SK-N-SH (cell line): ENCODE data around the gene PCNX3. TPM values are rescaled to one million over a fixed set of nuclear protein-coding genes. Genes with fewer than 3 reads are reported as not detected.

Source experiments
- CTCF ChIA-PET: fragments of 300-600, 350-600 bp; formaldehyde crosslinking; extraction: SDS; loops from one replicate; lab custom pipeline; 2021; lab: Yijun Ruan, JAX
- POLR2A ChIA-PET: fragments of 350-600 bp; sonication (Branson Sonifier 250); formaldehyde crosslinking; extraction: SDS; loops from one replicate; lab custom pipeline; 2020; ENCODE audit warnings: antibody characterized with exemption, inconsistent platforms; lab: Yijun Ruan, JAX
- DNase-seq: peaks from one replicate; pipeline ENCODE4 v3.0.0; 2012
- H2AFZ ChIP-seq: fragments of 200-600 bp; sonication (generic); 2 replicates; pipeline ENCODE4 v1.8.1; 2016; ENCODE audit warnings: antibody characterized with exemption, mild to moderate bottlenecking, low read depth
- H3F3A ChIP-seq: fragments of 200-600 bp; sonication (generic); replicated peaks from 2 replicates; pipeline ENCODE3; 2016; ENCODE audit warnings: antibody characterized with exemption, mild to moderate bottlenecking; ENCODE audit not compliant: insufficient read depth
- H3K27ac ChIP-seq, 2 experiments: fragments of 200-500 bp in 1 of 2; fragments of 200-600 bp in 1 of 2; sonication (Bioruptor generic) in 1 of 2; sonication (generic), shearing (Covaris generic) in 1 of 2; 2 replicates each; pipeline versions ENCODE4 v1.5.1 to v1.6.1; 2014 to 2016; ENCODE audit warnings: low read depth in 2 of 2, inconsistent platforms in 1 of 2, low read length in 1 of 2, mild to moderate bottlenecking in 1 of 2, mixed read lengths in 1 of 2
- H3K27me3 ChIP-seq: fragments of 200-600 bp; sonication (generic), shearing (Covaris generic); 2 replicates; pipeline ENCODE4 v1.6.1; 2016; ENCODE audit warnings: mixed run types; ENCODE audit not compliant: insufficient read depth
- H3K36me3 ChIP-seq, 2 experiments: fragments of 200-500 bp in 1 of 2; fragments of 200-600 bp in 1 of 2; sonication (Bioruptor generic) in 1 of 2; sonication (generic) in 1 of 2; replicated peaks in 1 of 2; 2 replicates each; pipeline versions ENCODE3 to v1.5.1; 2014 to 2016; ENCODE audit warnings: low read length in 1 of 2, mild to moderate bottlenecking in 1 of 2; ENCODE audit not compliant: insufficient read depth in 2 of 2, control insufficient read depth in 1 of 2
- H3K4me1 ChIP-seq, 2 experiments: fragments of 200-500 bp in 1 of 2; fragments of 200-600 bp in 1 of 2; sonication (Bioruptor generic) in 1 of 2; sonication (generic), shearing (Covaris generic) in 1 of 2; 2 replicates each; pipeline versions ENCODE4 v1.5.1 to v1.6.1; 2014 to 2016; ENCODE audit warnings: low read depth in 1 of 2, low read length in 1 of 2, mixed run types in 1 of 2; ENCODE audit not compliant: insufficient read depth in 2 of 2, control insufficient read depth in 1 of 2
- H3K4me2 ChIP-seq: fragments of 200-600 bp; sonication (generic), shearing (Covaris generic); 2 replicates; pipeline ENCODE4 v1.6.1; 2017; ENCODE audit warnings: mixed run types
- H3K4me3 ChIP-seq, 2 experiments: fragments of 200-500 bp in 1 of 2; fragments of 200-600 bp in 1 of 2; sonication (Bioruptor generic) in 1 of 2; sonication (generic), shearing (Covaris generic) in 1 of 2; 2 replicates each; pipeline versions ENCODE4 v1.5.1 to v1.8.1; 2014 to 2016; ENCODE audit warnings: low read depth in 2 of 2, inconsistent platforms in 1 of 2, low read length in 1 of 2, mild to moderate bottlenecking in 1 of 2, mixed read lengths in 1 of 2, moderate library complexity in 1 of 2
- H3K79me2 ChIP-seq: fragments of 200-600 bp; sonication (generic); 2 replicates; pipeline ENCODE4 v1.8.1; 2017; ENCODE audit warnings: mild to moderate bottlenecking; ENCODE audit not compliant: insufficient read depth
- H3K9ac ChIP-seq: fragments of 200-600 bp; sonication (generic); 2 replicates; pipeline ENCODE4 v1.6.1; 2017; ENCODE audit warnings: mixed run types
- H3K9me2 ChIP-seq: fragments of 200-600 bp; sonication (generic); 2 replicates; pipeline ENCODE4 v1.6.1; 2017; ENCODE audit warnings: mixed run types
- H3K9me3 ChIP-seq: fragments of 200-600 bp; sonication (generic); 2 replicates; pipeline ENCODE4 v1.6.1; 2017; ENCODE audit warnings: mixed run types, mild to moderate bottlenecking, moderate library complexity
- H4K20me1 ChIP-seq: fragments of 200-600 bp; sonication (generic); 2 replicates; pipeline ENCODE4 v1.6.1; 2017; ENCODE audit warnings: mild to moderate bottlenecking, mixed run types; ENCODE audit not compliant: insufficient read depth
- FOXJ3 ChIP-seq: sonication (generic); formaldehyde crosslinking; IDR thresholded peaks from 2 replicates; pipeline ENCODE4 v1.5.1; 2020; ENCODE audit warnings: mild to moderate bottlenecking, missing genetic modification reagents
- MEF2A ChIP-seq: IDR thresholded peaks from 2 replicates; pipeline ENCODE4 v1.4.0; 2012; ENCODE audit warnings: low read depth, borderline replicate concordance
- MXI1 ChIP-seq: IDR thresholded peaks from 2 replicates; pipeline ENCODE4 v1.6.1; 2012; ENCODE audit warnings: mild to moderate bottlenecking, low read depth, low read length, improper control_type of control experiment
- RAD21 ChIP-seq: IDR thresholded peaks from 2 replicates; pipeline ENCODE4 v1.6.1; 2012; ENCODE audit warnings: mild to moderate bottlenecking, low read length
- RFX5 ChIP-seq: IDR thresholded peaks from 2 replicates; pipeline ENCODE4 v1.6.1; 2012; ENCODE audit warnings: mild to moderate bottlenecking, improper control_type of control experiment, low read length
- SIN3A ChIP-seq: IDR thresholded peaks from 2 replicates; pipeline ENCODE4 v1.6.1; 2012; ENCODE audit warnings: low read depth, mild to moderate bottlenecking, low read length, moderate library complexity, borderline replicate concordance
- SMC3 ChIP-seq: IDR thresholded peaks from 2 replicates; pipeline ENCODE4 v1.6.1; 2012; ENCODE audit warnings: low read depth, low read length, improper control_type of control experiment
- TCF12 ChIP-seq: IDR thresholded peaks from 2 replicates; pipeline ENCODE4 v1.4.0; 2012
- USF2 ChIP-seq: fragments of 150-350 bp; IDR thresholded peaks from 2 replicates; pipeline ENCODE4 v1.6.1; 2017; ENCODE audit warnings: antibody characterized with exemption, low read length, low read depth, borderline replicate concordance
- WGBS: methylation state at CpG from one replicate; pipeline ENCODE4 v1.1.6; 2017; ENCODE audit warnings: low lambda C conversion rate; 5-methylcytosine and 5-hydroxymethylcytosine counted together
- polyA plus RNA-seq, 3 experiments: library from polyadenylated mRNA; depleted of rRNA; stranded (reverse); fragments of >200 nt; gene quantifications; 2 replicates each; pipeline ENCODE4 v1.2.3, GENCODE V29; 2012
- TF ChIP-seq, protein P1 (sequence below): fragments of 200-600 bp; sonication (generic); IDR thresholded peaks from 2 replicates; pipeline ENCODE4 v1.6.1; 2017; ENCODE audit warnings: antibody characterized with exemption, mild to moderate bottlenecking, moderate library complexity

Gene PCNX3
- polyA plus RNA-seq, 1 of the 3 experiments (the other 2 are of a cell fraction) = 33.7 TPM

- Histone ChIP-seq H3K9me3 (no peaks in the 10 kb centered on the region), H3K36me3 (peaks cover 6 to 22% of the 10 kb centered on the region in 2 experiments), H3F3A (peaks cover 9% of the 10 kb centered on the region), H3K4me1 (peaks cover 0 to 12% of the 10 kb centered on the region in 2 experiments; a peak in 1 of 4 replicates), H3K4me2 (no peak overlapping the region), H3K9me2 (no peaks in the 10 kb centered on the region), H3K79me2 (no peaks in the 10 kb centered on the region), H3K27ac (peak overlapping the region in 1 of 2 experiments; percentile 25; a peak in 1 of 4 replicates), H4K20me1 (no peaks in the 10 kb centered on the region), H3K9ac (no peak overlapping the region), H2AFZ (no peak overlapping the region), H3K4me3 (no peak overlapping the region), H3K27me3 (no peaks in the 10 kb centered on the region)
- CTCF ChIA-PET = interaction anchor here (0.8 to 12.8 kb wide), 22 partner anchors 7 to 427 kb away, joined by 3 to 216 read pairs (median 6); partner anchors contain the start of genes EHBP1L1, FAM89B, LTBP3 and MAP3K11
- DNase-seq = peak; percentile 31
- TF ChIP-seq USF2 = no peak
- no peak for TF ChIP-seq FOXJ3 (CRISPR knock-in tag)
- no peak for TF ChIP-seq RFX5
- no peak for TF ChIP-seq SMC3
- no peak for TF ChIP-seq TCF12
- TF ChIP-seq MEF2A = no peak
- 94% methylated on average over 14 of the region's 22 CpGs for WGBS
- POLR2A ChIA-PET = interaction anchor here (1.0 to 3.1 kb wide), 8 partner anchors 10 to 52 kb away, joined by 3 to 15 read pairs (median 4); partner anchors contain the start of genes EHBP1L1, FAM89B, PCNX3 and ZNRD2
Observed at GRCh38 chr11:65592858-65593517, 22.6 kb upstream of the PCNX3 start.

- H2AFZ ChIP-seq = no peak overlapping the region
- H3K4me1 ChIP-seq = peaks cover 0 to 12% of the 10 kb centered on the region in 2 experiments; a peak in 1 of 4 replicates
- H3F3A ChIP-seq = peaks cover 9% of the 10 kb centered on the region
- H3K27ac ChIP-seq = peak overlapping the region in 1 of 2 experiments; percentile 25; a peak in 1 of 4 replicates
- no peaks in the 10 kb centered on the region for H3K79me2 ChIP-seq
- H3K36me3 ChIP-seq = peaks cover 12 to 30% of the 10 kb centered on the region in 2 experiments
- H4K20me1 ChIP-seq = no peaks in the 10 kb centered on the region
- 87% methylated on average over 18 of the region's 26 CpGs for WGBS
- H3K4me2 ChIP-seq = no peak overlapping the region
- H3K9ac ChIP-seq = no peak overlapping the region
- H3K9me3 ChIP-seq = no peaks in the 10 kb centered on the region
- H3K27me3 ChIP-seq = no peaks in the 10 kb centered on the region
- POLR2A ChIA-PET = interaction anchor here (0.6 to 3.1 kb wide), 9 partner anchors 11 to 85 kb away, joined by 3 to 15 read pairs (median 4); partner anchors contain the start of genes EHBP1L1, FAM89B, PCNX3 and ZNRD2
- peak; percentile 84 for DNase-seq
- H3K4me3 ChIP-seq = no peak overlapping the region; a peak in 1 of 4 replicates
- H3K9me2 ChIP-seq = no peaks in the 10 kb centered on the region
- TF ChIP-seq MXI1 (peak; percentile 99), SMC3 (peak; percentile 50), RAD21 (peak; percentile 42), SIN3A (no peak)
- TF ChIP-seq, protein P1, sequence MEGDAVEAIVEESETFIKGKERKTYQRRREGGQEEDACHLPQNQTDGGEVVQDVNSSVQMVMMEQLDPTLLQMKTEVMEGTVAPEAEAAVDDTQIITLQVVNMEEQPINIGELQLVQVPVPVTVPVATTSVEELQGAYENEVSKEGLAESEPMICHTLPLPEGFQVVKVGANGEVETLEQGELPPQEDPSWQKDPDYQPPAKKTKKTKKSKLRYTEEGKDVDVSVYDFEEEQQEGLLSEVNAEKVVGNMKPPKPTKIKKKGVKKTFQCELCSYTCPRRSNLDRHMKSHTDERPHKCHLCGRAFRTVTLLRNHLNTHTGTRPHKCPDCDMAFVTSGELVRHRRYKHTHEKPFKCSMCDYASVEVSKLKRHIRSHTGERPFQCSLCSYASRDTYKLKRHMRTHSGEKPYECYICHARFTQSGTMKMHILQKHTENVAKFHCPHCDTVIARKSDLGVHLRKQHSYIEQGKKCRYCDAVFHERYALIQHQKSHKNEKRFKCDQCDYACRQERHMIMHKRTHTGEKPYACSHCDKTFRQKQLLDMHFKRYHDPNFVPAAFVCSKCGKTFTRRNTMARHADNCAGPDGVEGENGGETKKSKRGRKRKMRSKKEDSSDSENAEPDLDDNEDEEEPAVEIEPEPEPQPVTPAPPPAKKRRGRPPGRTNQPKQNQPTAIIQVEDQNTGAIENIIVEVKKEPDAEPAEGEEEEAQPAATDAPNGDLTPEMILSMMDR = peak; percentile 68
- CTCF ChIA-PET = interaction anchor here (0.8 to 12.8 kb wide), 27 partner anchors 8 to 426 kb away, joined by 3 to 216 read pairs (median 4); partner anchors contain the start of genes EHBP1L1, FAM89B, LTBP3 and MAP3K11
Observed at GRCh38 chr11:65593518-65594414, 21.8 kb upstream of the PCNX3 start.
